NT2/D1 (cell line): ENCODE measurements around the gene GPR27.

ENCODE experiments used
- DNase-seq: peaks from one replicate; pipeline ENCODE4 v3.0.0-alpha.2; 2011; ENCODE audit warnings: low read depth, low spot score
- H3K27me3 ChIP-seq: 2 replicates; pipeline ENCODE4 v1.6.0; 2011; ENCODE audit warnings: mild to moderate bottlenecking; ENCODE audit not compliant: insufficient read length, insufficient read depth
- H3K36me3 ChIP-seq: 2 replicates; pipeline ENCODE4 v1.6.1; 2011; ENCODE audit warnings: mild to moderate bottlenecking, low read length, mixed read lengths; ENCODE audit not compliant: insufficient read depth, insufficient read length
- H3K4me1 ChIP-seq: 2 replicates; pipeline ENCODE4 v1.5.1; 2011; ENCODE audit not compliant: insufficient read depth, insufficient read length
- H3K4me3 ChIP-seq: 2 replicates; pipeline ENCODE4 v1.5.1; 2011; ENCODE audit warnings: low read depth; ENCODE audit not compliant: insufficient read length
- H3K9ac ChIP-seq: 2 replicates; pipeline ENCODE4 v1.6.0; 2011; ENCODE audit warnings: low read depth; ENCODE audit not compliant: insufficient read length
- H3K9me3 ChIP-seq: 2 replicates; pipeline ENCODE4 v1.5.1; 2011; ENCODE audit warnings: mild to moderate bottlenecking, low read length; ENCODE audit not compliant: insufficient read depth
- SUZ12 ChIP-seq: IDR thresholded peaks from 2 replicates; pipeline ENCODE4 v1.6.1; 2011; ENCODE audit not compliant: insufficient read length, insufficient read depth; ENCODE audit errors: extremely low read depth
- YY1 ChIP-seq: IDR thresholded peaks from 2 replicates; pipeline ENCODE4 v1.6.1; 2011; ENCODE audit not compliant: insufficient read length, insufficient read depth
- ZNF274 ChIP-seq: IDR thresholded peaks from 2 replicates; pipeline ENCODE4 v1.6.1; 2011; ENCODE audit warnings: mild to moderate bottlenecking, low read depth, low read length

The GPR27 gene

GRCh38 chr3:71801986-71802385 lies 48.3 kb downstream of the GPR27 start:
- no peaks in the 10 kb centered on the region for H3K36me3 ChIP-seq
- peaks cover 4% of the 10 kb centered on the region for H3K4me1 ChIP-seq
- H3K4me3 ChIP-seq, result no peak overlapping the region
- no peak for TF ChIP-seq SUZ12
- no peak for TF ChIP-seq ZNF274
- TF ChIP-seq YY1, result no peak
- no peaks in the 10 kb centered on the region for H3K27me3 ChIP-seq
- no peak overlapping the region for H3K9ac ChIP-seq
- H3K9me3 ChIP-seq, result no peaks in the 10 kb centered on the region
- no peak for DNase-seq

- TF ChIP-seq YY1, result no peak
- no peak for TF ChIP-seq SUZ12
- no peak for TF ChIP-seq ZNF274
- no peak for DNase-seq
- no peaks in the 10 kb centered on the region for H3K27me3 ChIP-seq
- no peaks in the 10 kb centered on the region for H3K9me3 ChIP-seq
- H3K36me3 ChIP-seq, result no peaks in the 10 kb centered on the region
- peaks cover 4% of the 10 kb centered on the region for H3K4me1 ChIP-seq
- no peak overlapping the region for H3K9ac ChIP-seq
- no peak overlapping the region for H3K4me3 ChIP-seq
Observed at GRCh38 chr3:71803248-71803647, 49.6 kb downstream of the GPR27 start.

GRCh38 chr3:71805199-71805598 lies 51.5 kb downstream of the GPR27 start:
- no peak overlapping the region for H3K9ac ChIP-seq
- H3K4me1 ChIP-seq, result no peaks in the 10 kb centered on the region
- H3K27me3 ChIP-seq, result no peaks in the 10 kb centered on the region
- no peak overlapping the region for H3K4me3 ChIP-seq
- H3K36me3 ChIP-seq, result no peaks in the 10 kb centered on the region
- no peaks in the 10 kb centered on the region for H3K9me3 ChIP-seq
- TF ChIP-seq SUZ12 (no peak), ZNF274 (no peak), YY1 (no peak)
- DNase-seq, result no peak

- TF ChIP-seq SUZ12 (no peak), ZNF274 (no peak), YY1 (no peak)
- no peak overlapping the region for H3K9ac ChIP-seq
- H3K4me1 ChIP-seq, result no peaks in the 10 kb centered on the region
- DNase-seq, result no peak
- no peak overlapping the region for H3K4me3 ChIP-seq
- H3K36me3 ChIP-seq, result no peaks in the 10 kb centered on the region
- H3K9me3 ChIP-seq, result no peaks in the 10 kb centered on the region
- H3K27me3 ChIP-seq, result no peaks in the 10 kb centered on the region
Observed at GRCh38 chr3:71805691-71806090, 52.0 kb downstream of the GPR27 start.
